Measurements from ENCODE around the gene VRK2. TPM values are rescaled to one million over a fixed set of nuclear protein-coding genes. Genes with fewer than 3 reads are reported as not detected.
A peak's percentile ranks its signal among the peaks of the same experiment; 100 is the strongest.

Gene VRK2
- total RNA-seq, 1 donor from 2014 or later = 25.6 TPM

GRCh38 chr2:58039170-58039611 is 7.4 kb upstream of the VRK2 start:
- intact Hi-C loops (cut with micrococcal nuclease) = no loop called here

GRCh38 chr2:58042486-58042970 is 4.1 kb upstream of the VRK2 start:
- H3K36me3 Mint-ChIP-seq (ENCODE audit: low read depth) = peaks cover 10% of the 10 kb centered on the region
- no peak overlapping the region for H3K4me3 Mint-ChIP-seq
- no peak for DNase-seq (ENCODE audit: low spot score)
- H3K9me3 Mint-ChIP-seq = peaks cover 4% of the 10 kb centered on the region
- no peak overlapping the region for H3K27ac Mint-ChIP-seq
- peaks cover 40% of the 10 kb centered on the region for H3K4me1 Mint-ChIP-seq (ENCODE audit: low read depth)
- no peaks in the 10 kb centered on the region for H3K27me3 Mint-ChIP-seq (ENCODE audit: insufficient read depth)
- intact Hi-C loops (cut with micrococcal nuclease) = loop anchor here (10.0 kb wide), 1 partner anchor 312 kb away; no protein-coding TSS in a partner anchor

More at GRCh38 chr2:58039170-58039611, 7.4 kb upstream of the VRK2 start:
- peaks cover 24% of the 10 kb centered on the region for H3K4me1 Mint-ChIP-seq (ENCODE audit: low read depth)
- H3K4me3 Mint-ChIP-seq = no peak overlapping the region
- H3K9me3 Mint-ChIP-seq = peaks cover 4% of the 10 kb centered on the region
- H3K27ac Mint-ChIP-seq = no peak overlapping the region
- peaks cover 9% of the 10 kb centered on the region for H3K36me3 Mint-ChIP-seq (ENCODE audit: low read depth)
- no peak for DNase-seq (ENCODE audit: low spot score)
- no peaks in the 10 kb centered on the region for H3K27me3 Mint-ChIP-seq (ENCODE audit: insufficient read depth)

GRCh38 chr2:58044145-58044544 is 2.5 kb upstream of the VRK2 start:
- H3K27ac Mint-ChIP-seq = no peak overlapping the region
- peaks cover 12% of the 10 kb centered on the region for H3K36me3 Mint-ChIP-seq (ENCODE audit: low read depth)
- H3K4me1 Mint-ChIP-seq (ENCODE audit: low read depth) = peaks cover 51% of the 10 kb centered on the region
- intact Hi-C loops (cut with micrococcal nuclease) = loop anchor here (10.0 kb wide), 1 partner anchor 311 kb away; no protein-coding TSS in a partner anchor
- H3K27me3 Mint-ChIP-seq (ENCODE audit: insufficient read depth) = no peaks in the 10 kb centered on the region
- no peak overlapping the region for H3K4me3 Mint-ChIP-seq
- DNase-seq (ENCODE audit: low spot score) = no peak
- H3K9me3 Mint-ChIP-seq = no peaks in the 10 kb centered on the region

GRCh38 chr2:58045580-58046334 is 849 bp upstream of the VRK2 start:
- DNase-seq (ENCODE audit: low spot score) = no peak
- H3K4me3 Mint-ChIP-seq = peak overlapping the region; percentile 88
- H3K27ac Mint-ChIP-seq = peak overlapping the region; percentile 94
- peaks cover 14% of the 10 kb centered on the region for H3K36me3 Mint-ChIP-seq (ENCODE audit: low read depth)
- no peaks in the 10 kb centered on the region for H3K9me3 Mint-ChIP-seq
- H3K4me1 Mint-ChIP-seq (ENCODE audit: low read depth) = peaks cover 47% of the 10 kb centered on the region
- intact Hi-C loops (cut with micrococcal nuclease) = loop anchor here (2.0 to 10.0 kb wide), 3 partner anchors 19 to 309 kb away; no protein-coding TSS in a partner anchor
- H3K27me3 Mint-ChIP-seq (ENCODE audit: insufficient read depth) = no peaks in the 10 kb centered on the region

GRCh38 chr2:58046335-58046584 is 346 bp upstream of the VRK2 start:
- no peaks in the 10 kb centered on the region for H3K27me3 Mint-ChIP-seq (ENCODE audit: insufficient read depth)
- H3K27ac Mint-ChIP-seq = peak overlapping the region; percentile 94
- no peak for DNase-seq (ENCODE audit: low spot score)
- H3K4me3 Mint-ChIP-seq = peak overlapping the region; percentile 88
- H3K9me3 Mint-ChIP-seq = no peaks in the 10 kb centered on the region
- peaks cover 14% of the 10 kb centered on the region for H3K36me3 Mint-ChIP-seq (ENCODE audit: low read depth)
- intact Hi-C loops (cut with micrococcal nuclease) = loop anchor here (2.0 to 10.0 kb wide), 3 partner anchors 19 to 309 kb away; no protein-coding TSS in a partner anchor
- H3K4me1 Mint-ChIP-seq (ENCODE audit: low read depth) = peaks cover 44% of the 10 kb centered on the region

GRCh38 chr2:58047373-58047935 is 848 bp downstream of the VRK2 start:
- no peaks in the 10 kb centered on the region for H3K27me3 Mint-ChIP-seq (ENCODE audit: insufficient read depth)
- H3K9me3 Mint-ChIP-seq = no peaks in the 10 kb centered on the region
- peak overlapping the region; percentile 88 for H3K4me3 Mint-ChIP-seq
- peak overlapping the region; percentile 94 for H3K27ac Mint-ChIP-seq
- no peak for DNase-seq (ENCODE audit: low spot score)
- intact Hi-C loops (cut with micrococcal nuclease) = loop anchor here (1.0 to 10.0 kb wide), 4 partner anchors 17 to 307 kb away; partner anchors contain the start of gene FANCL
- H3K4me1 Mint-ChIP-seq (ENCODE audit: low read depth) = peaks cover 41% of the 10 kb centered on the region
- peaks cover 20% of the 10 kb centered on the region for H3K36me3 Mint-ChIP-seq (ENCODE audit: low read depth)

DNA sequence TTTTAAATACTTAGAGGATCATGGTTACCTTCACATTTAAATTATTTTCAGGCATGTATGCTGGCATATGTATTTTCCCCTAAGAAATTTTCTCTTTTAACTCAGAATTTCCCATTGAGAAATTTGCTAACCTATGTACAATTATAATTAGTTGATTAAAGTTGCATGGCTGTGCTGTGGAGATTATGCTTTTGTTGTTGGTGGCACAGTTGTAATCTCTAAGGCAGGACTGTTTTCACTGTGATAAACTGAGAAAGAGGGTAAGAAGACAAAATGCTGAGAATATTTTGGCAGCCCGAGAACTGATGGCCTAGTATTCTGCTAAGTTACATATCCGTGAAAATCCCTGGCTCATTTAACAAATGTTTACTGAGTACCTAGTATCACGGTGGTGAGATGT is 1.4 kb downstream of the VRK2 start:
- Mint-ChIP-seq H3K36me3 (ENCODE audit: low read depth) (peaks cover 23% of the 10 kb centered on the region), H3K27me3 (ENCODE audit: insufficient read depth) (no peaks in the 10 kb centered on the region), H3K9me3 (no peaks in the 10 kb centered on the region), H3K4me1 (ENCODE audit: low read depth) (peaks cover 36% of the 10 kb centered on the region), H3K4me3 (peak overlapping the region; percentile 88), H3K27ac (no peak overlapping the region)
- DNase-seq (ENCODE audit: low spot score) = no peak
- intact Hi-C loops (cut with micrococcal nuclease) = loop anchor here (1.0 to 10.0 kb wide), 4 partner anchors 17 to 307 kb away; partner anchors contain the start of gene FANCL

- H3K4me1 Mint-ChIP-seq (ENCODE audit: low read depth) = peaks cover 21% of the 10 kb centered on the region
- DNase-seq (ENCODE audit: low spot score) = no peak
- intact Hi-C loops (cut with micrococcal nuclease) = no loop called here
- no peak overlapping the region for H3K27ac Mint-ChIP-seq
- peaks cover 18% of the 10 kb centered on the region for H3K36me3 Mint-ChIP-seq (ENCODE audit: low read depth)
- no peak overlapping the region for H3K4me3 Mint-ChIP-seq
- H3K27me3 Mint-ChIP-seq (ENCODE audit: insufficient read depth) = no peaks in the 10 kb centered on the region
- no peaks in the 10 kb centered on the region for H3K9me3 Mint-ChIP-seq
Measured at GRCh38 chr2:58051445-58051844, 4.8 kb downstream of the VRK2 start.

DNA sequence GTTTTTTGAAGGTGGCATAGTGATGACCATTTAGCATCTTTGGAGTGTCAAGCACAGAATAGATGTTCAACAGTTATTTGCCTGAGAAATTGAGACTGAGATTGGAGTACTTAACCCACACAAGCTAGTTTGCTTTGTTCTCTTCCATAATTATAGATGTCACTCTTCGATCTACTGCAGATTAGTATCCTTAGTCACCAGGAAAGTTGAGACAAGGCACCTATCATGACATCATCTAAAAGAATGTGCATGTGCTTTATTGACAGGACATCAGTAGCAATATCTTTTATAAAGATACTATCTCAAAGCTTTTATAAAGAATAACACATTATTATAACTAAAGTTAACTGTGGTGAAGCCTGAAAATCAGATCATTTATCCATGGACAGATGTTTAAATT is 6.4 kb downstream of the VRK2 start:
- intact Hi-C loops (cut with micrococcal nuclease) = no loop called here
- DNase-seq (ENCODE audit: low spot score) = no peak
- Mint-ChIP-seq H3K27ac (no peak overlapping the region), H3K36me3 (ENCODE audit: low read depth) (peaks cover 27% of the 10 kb centered on the region), H3K4me3 (no peak overlapping the region), H3K4me1 (ENCODE audit: low read depth) (peaks cover 14% of the 10 kb centered on the region), H3K27me3 (ENCODE audit: insufficient read depth) (no peaks in the 10 kb centered on the region), H3K9me3 (no peaks in the 10 kb centered on the region)

- H3K36me3 Mint-ChIP-seq (ENCODE audit: low read depth) = peaks cover 22% of the 10 kb centered on the region
- intact Hi-C loops (cut with micrococcal nuclease) = no loop called here
- no peak for DNase-seq (ENCODE audit: low spot score)
- no peak overlapping the region for H3K27ac Mint-ChIP-seq
- peaks cover 2% of the 10 kb centered on the region for H3K4me1 Mint-ChIP-seq (ENCODE audit: low read depth)
- no peaks in the 10 kb centered on the region for H3K9me3 Mint-ChIP-seq
- no peak overlapping the region for H3K4me3 Mint-ChIP-seq
- no peaks in the 10 kb centered on the region for H3K27me3 Mint-ChIP-seq (ENCODE audit: insufficient read depth)
Measured at GRCh38 chr2:58054264-58054663, 7.7 kb downstream of the VRK2 start.

GRCh38 chr2:58055033-58055786 is 8.6 kb downstream of the VRK2 start:
- Mint-ChIP-seq H3K36me3 (ENCODE audit: low read depth) (peaks cover 25% of the 10 kb centered on the region), H3K27ac (no peak overlapping the region), H3K4me1 (ENCODE audit: low read depth) (no peaks in the 10 kb centered on the region), H3K9me3 (no peaks in the 10 kb centered on the region), H3K27me3 (ENCODE audit: insufficient read depth) (no peaks in the 10 kb centered on the region), H3K4me3 (no peak overlapping the region)
- DNase-seq (ENCODE audit: low spot score) = no peak
- intact Hi-C loops (cut with micrococcal nuclease) = no loop called here

- Mint-ChIP-seq H3K9me3 (no peaks in the 10 kb centered on the region), H3K4me3 (no peak overlapping the region), H3K36me3 (ENCODE audit: low read depth) (peaks cover 27% of the 10 kb centered on the region), H3K4me1 (ENCODE audit: low read depth) (no peaks in the 10 kb centered on the region), H3K27ac (no peak overlapping the region), H3K27me3 (ENCODE audit: insufficient read depth) (no peaks in the 10 kb centered on the region)
- intact Hi-C loops (cut with micrococcal nuclease) = no loop called here
- no peak for DNase-seq (ENCODE audit: low spot score)
Measured at GRCh38 chr2:58056192-58056916, 9.7 kb downstream of the VRK2 start.
